ENCODE measurements around the gene TNIP2.
"Not testable (repeated sequence)": the region's sequence is repeated elsewhere in the genome, so short reads cannot be mapped to it uniquely, and the experiment has no call there.

Gene TNIP2

DNA sequence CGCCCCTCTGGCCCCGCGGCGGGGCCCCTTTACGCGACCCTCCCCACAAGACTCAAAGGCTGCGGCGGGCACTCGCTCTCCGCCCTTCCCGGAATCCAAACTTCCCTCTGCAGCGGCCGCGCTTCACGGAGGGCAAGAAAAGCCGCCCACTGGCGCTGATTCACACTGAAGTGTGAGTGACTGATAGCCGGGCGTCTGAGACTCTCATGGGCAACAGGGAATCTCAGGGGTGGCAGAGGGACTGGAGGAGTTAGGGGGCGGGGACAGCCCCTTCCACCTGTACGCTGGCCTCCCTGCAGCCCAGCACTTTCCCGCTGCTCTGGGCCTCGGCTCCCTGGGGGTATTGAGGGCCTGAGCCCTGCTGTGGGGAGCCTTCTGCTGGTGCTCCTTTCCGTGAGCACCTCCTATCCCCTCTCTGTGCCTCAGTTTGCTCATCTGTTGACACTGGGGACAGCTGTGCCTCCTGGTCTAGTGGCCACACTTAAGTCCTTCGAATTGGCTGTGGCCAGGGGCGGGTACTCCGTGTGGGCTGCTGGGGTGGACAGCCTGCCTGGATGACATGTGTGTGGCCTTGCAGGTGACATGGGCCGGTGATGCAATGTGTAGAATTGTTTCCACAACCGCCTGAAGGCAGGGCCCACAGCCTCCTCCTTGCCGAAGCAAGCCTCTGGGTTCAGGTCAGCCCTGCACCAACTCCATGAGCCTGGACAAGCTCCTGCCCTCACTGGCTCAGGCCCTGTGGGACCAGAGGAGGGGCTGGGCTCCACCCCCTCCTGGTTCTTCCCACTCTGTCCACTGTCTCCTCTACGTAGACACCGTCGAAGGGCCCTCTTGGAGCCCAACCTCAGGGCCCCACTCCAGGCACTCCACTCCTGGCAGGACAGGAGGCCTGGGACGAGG is 37.7 kb upstream of the TNIP2 start:
- DNase-seq: no peak

DNA sequence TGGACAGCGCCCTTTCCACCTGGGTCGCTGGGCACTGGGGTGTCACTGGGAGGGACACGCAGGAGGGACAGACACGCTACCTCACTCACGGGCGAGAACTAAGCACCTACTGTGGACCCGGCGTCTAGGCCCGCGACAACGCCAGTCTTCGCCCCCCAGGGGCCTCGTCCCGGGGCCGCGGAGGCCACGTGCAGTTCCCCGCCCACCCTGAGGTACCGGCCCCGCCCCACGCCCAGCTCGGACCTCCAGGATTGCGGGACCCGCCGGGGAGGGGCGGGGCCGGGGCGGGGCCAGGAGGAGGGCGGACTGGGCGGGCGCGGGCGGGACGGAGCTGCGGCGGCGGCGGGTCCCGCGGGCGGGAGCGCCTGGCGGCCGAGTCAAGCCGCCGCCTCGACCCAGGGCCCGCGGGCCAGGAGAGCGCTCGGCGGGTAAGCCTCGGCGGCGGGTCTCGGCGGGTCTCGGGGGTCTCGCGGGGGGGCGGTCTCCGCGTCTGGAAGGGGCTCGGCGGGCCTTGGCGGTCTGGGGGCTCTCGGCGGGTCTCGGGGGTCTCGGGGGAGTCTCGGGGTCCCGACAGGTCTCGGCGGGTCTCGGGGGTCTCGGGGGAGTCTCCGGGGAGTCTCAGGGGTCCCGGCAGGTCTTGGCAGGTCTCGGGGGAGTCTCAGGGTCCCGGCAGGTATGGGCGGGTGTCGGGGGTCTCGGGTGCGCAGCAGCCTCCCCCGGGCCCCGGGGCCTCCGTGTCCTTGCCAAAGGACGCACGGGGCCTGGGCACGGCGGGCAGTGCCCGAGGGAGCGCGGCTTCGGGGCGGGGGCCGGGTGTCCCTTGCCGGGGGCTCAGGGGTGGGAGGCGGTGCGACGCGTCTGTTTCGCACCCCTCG is 36.8 kb upstream of the TNIP2 start, which contains the start of gene SH3BP2:
Gene SH3BP2, plus strand, starts transcription at position 375 of the 875 bp plus-strand sequence. CDS start 27,533 bp downstream, outside the sequence.
- DNase-seq: peak; percentile 51

DNA sequence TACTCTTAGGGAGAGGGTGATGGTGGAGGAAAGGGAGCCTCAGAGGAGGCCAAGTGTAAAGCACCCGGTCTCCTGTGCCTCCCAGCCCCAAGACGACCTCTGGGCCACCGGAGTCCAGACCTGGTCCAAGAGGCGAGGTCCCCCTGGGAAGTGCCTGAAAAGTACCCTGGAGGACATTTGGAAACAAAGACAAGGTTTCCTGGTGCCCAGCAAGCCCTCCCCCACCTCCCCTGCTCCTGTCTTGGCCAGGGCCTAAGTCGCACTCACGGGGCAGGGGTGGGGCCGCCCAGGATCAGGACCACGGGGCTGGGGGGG is 36.2 kb upstream of the TNIP2 start:
- DNase-seq: peak; percentile 3

DNA sequence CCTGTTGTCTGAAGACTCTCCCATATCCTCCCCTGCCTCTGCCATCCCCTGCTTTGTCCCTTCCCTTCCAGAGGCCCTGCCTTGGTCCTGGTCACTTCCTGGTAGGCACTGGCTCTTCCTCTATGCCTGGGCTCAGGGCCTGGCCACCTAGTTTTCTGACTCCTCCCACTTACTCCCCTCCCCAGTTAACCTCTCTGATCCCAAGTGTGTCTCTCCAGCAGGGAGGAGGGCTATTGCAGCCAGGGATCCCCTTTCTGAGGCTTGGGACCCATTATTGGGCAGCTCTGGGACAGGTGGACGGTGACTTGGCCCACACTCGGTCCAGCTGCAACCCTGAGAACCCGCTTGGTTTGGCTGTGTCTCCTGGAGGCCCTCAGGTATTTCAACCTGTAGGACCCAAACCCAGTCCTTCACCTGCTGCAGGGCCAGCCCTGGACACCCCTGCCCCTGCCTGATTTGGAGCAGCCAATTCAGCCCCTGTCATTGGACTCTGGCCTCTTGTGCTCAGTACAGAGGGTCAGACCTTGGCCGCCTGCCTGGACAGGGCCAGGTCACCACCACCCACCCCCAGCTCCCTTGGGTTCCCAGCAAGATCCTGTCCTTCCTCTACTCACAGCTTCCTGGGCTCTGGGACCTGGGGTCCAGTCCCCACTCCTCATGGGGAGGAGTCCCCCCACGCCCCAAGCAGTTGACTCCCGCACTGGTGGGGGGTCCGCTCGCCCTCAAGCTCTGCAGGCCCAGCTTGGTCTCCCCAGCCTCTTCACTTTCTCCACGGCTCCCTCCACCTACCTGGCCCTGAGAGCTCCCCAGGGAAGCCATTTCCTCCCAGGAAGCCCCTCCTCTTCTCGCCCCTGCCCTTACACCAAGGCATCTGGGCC is 35.6 kb upstream of the TNIP2 start:
- no peak for DNase-seq

DNA sequence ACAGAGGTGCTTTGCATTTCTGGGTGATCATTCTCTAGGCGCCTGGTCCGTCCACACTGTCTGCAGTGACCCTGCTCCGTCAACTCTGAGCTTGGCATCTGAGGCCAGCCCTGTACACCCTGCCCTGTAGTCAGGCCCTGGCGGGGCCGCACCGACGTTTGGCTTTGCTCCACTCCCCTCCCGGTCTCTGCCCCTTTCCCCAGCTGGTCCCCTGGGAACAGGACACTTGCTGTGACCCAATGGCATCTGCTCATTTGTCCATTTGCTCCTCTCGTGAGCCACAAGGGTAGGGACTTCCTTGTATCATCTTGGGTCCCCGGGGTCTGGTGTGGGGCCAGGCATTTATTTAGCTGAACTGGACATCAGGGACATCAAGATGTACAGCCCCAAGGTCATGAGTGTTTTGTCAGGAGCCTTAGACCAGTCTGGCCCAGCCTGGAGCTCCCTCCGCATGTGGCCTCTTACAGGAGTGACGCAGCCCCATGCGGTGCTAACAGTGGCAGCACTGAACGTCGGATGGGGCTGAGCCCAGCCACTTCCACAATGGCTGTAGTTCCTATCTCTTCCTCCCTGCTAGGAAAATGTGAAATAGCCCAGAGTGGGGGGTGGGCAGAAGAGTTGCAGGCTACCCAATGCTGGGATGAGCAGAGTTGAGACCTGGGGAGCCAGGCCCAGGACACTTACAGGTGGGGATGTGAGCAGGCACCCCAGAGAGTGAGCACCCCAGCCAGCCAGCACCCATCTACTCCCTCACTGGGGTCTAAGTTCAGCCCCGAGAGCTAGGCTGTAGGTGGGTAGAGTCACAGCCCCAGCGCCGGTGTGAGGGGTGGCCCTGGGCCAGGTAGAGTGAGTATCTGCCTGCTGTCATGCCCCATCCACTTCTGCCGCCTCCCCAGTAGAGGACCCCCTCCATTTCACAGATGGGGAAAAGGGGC is 34.7 kb upstream of the TNIP2 start:
- DNase-seq: no peak

DNA sequence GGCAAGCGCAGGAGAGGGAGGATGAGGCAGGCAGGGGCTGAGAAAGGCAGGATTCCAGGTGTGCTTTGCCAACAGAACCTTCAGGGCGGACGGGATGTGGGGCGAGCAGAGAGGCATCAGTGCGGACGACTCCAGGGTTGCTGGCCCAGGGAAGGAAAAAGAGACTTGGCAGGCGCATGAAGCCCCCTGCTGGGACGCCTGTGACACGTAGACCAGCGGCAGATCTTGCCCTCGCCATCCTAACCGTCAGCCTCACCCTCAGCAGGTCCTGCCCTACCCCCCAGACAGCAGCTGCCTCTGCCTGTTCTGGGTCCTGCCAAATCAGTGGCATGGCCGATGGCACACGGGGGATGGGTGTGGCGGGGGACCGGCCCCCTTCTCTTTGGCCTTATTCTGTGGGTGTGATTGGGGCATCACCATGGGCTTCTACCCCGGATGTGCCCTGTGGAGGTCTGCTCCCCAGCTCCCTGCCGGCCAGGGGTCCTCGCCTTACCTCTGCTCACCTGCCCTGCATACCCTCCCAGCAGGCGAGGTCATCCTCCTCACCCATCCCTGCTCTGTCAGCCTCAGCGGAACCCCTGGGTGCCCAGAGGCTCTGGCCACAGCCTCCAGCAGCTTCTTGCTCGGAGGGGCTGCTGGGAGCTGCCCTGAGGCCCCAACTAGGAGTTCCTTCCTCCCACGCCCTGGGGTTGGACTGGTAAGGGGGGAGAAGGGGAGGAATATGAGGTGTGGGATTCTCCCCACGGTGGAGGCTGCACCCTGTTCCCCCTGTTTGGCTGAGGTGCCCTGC is 33.9 kb upstream of the TNIP2 start:
- no peak for DNase-seq

DNA sequence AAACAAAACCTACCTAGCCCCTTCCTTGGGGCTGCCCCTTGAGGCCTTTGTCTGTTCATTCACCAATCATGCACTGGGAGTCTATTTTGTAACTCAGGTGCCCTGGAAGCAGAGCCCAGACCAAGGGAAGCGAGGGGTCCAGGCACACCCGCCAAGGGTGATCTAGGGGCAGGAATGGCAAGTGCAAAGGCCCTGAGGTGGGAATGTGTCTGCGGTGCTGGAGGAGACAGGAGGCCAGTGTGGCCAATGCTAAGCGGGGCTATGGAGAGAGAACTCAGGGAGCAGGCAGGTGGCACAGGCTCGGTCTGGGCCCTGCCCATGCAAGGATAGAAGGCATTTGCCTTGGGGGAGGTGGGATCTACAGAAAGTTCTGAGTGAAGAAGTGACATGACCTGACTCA is 33.2 kb upstream of the TNIP2 start:
- DNase-seq: no peak

DNA sequence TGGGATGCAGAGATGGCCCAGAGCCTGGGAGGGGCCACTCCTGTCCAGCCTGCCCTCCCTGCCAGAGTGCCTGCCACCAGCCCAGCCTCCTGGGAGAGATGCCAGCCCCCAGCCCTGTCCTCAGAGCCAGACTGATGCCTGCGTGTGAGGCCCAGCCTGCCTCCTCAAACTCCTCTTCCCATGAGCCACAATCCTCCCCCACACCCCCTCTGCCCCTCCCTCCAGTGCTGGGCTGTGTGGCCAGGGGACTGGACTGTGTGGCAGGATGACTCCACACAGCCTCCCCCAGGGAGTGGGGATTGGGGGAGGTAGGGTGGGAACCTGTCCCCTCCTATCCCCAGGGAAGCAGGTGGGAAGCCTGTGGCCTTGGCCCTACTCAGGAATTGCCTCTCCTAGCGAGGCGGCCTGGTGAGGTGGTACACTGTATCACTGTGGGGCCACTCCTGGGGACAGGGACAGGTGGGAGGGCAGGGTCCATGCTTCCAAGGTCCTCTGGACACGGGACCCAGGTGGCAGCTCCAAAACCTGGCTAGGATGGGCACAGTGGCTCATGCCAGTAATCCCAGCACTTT is 32.5 kb upstream of the TNIP2 start:
- no peak for DNase-seq

DNA sequence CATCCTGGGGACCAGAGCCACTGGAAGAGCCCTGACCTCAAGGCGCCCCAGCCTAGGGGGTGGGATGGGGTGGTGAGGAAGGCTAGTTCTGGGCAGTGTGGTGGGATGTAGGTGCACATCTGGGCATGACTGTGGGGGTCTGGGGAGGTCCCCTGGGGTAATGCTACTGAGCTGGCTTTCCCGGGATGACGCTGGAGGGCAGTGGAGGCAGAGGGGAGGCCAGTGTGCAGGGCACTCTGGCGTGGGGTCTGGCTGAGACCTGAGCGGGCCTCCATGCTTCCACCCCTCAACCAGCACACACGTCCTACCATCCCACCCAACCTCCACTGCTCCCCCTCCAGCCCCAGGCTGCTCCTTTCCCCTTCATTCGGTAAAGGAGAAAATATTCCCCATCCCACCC is 32.0 kb upstream of the TNIP2 start:
- DNase-seq: no peak

DNA sequence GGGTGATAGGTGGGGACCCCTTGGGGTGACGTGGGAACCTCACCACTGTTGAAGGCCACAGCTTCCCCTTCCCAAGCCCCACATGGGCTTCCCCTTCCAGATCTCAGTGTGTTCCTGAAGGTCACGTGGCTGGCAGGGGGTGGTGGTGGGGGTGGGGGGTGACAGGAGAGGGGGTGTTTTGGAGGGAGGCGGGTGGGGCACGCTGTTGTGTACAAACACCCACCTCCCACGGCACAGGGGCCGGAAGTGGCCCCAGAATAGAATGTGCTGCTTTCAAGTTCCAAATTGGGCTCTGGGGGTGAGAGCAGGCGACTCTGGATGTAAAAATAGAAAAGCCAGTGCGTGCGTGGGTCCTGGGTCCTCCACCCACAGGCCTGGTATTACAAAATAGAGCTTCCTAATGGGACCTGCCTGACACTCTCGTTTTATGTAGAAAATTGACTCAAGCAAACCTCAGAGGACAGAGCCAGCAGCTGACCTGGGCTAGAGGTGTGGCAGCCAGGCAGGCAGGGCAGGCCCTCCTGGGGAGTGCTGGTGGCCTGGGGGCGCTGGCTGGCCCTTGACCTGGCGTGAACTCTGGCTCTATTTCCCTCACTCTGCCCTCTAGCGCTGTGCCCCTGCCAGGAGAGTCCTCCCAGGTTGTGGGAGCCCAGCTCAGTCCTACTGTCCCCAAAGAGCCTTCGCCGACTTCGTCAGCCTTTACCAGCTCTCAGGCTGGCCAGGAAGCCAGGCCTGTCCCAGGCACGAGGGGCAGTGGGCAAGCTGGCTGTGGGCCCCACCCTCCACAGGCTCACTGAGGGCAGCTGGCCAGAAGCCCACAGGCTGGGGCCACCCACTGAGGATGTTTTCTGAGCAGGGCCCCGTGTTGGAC is 31.3 kb upstream of the TNIP2 start:
- DNase-seq: peak; percentile 53

DNA sequence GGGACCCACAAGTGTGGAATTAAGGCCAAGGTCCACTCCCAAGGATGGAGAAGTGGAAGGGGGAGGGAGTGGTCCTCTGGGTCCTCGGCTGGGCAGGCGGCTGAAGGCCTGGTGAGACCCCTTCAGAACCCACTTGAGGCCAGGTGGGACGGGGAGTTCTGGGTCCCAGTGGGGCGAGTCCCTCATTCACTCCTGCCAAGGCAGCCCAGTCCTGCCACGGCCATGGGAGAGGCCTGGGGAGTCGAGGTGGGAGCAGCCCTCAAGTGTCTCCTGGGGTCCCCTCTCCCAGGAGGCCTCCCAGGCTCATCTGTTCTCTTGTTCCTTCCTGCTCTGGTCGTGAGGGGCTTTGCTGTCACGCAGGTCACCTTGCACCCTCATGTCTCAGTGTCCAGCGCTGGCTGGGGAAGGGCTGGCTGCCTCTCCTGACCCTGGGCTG is 30.7 kb upstream of the TNIP2 start:
- no peak for DNase-seq

DNA sequence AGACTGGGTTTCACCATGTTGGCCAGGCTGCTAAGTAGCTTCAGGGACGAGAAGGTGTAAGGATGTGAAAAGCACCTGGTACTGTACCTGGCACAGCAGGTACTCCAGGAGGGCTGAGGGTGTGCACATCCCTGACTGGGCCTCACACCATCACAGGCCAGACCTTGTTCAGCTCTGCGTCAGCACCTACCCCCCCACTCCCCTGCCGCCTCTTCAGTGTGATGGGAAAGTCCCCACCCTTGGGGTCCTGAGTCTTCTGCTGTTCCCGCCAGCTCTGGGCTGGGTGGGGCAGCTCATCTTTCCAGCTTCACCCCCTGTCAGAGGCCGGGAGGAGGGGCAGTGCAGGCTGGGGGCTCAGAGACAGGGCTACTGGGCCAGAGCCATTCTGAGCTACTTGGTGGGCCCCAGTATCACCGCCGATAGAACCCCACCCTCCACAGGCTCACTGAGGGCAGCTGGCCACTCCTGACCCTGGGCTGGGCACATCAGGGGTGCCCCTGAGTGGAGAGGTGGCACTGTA is 30.1 kb upstream of the TNIP2 start:
- peak; percentile 38 for DNase-seq

DNA sequence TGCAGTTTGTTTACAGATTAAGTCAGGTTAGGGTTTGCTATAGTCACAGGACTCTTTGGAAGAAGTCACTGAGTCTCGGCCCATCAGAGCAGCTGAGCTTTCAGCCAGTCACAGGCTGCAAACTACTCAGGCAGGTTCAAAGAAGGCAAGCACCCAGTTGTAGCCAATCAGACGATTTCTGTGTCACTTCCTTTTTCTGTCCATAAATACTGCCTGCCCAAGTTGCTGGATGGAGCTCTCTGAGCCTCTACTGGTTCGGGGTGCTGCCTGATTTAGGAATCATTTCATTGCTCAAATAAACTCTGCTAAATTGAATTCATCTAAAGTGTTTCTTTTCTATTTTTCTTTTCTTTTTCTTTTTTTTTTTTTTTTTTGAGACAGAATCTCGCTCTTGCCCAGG is 29.5 kb upstream of the TNIP2 start:
- DNase-seq: no peak

DNA sequence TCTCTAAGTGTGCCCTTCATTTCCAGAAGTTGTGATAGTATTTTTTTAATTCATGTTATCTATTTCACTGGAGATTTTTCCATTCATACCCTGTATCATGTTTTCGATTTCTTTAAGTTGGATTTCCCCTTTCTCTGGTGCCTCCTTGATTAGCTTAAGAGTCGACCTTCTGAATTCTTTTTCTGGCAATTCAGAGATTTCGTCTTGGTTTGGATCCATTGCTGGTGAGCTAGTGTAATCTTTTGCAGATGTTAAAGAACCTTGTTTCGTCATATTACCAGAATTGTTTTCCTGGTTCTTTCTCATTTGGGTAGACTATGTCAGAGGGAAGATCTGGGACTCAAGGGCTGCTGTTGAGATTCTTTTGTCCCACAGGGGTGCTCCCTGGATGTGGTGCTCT is 27.7 kb upstream of the TNIP2 start:
- DNase-seq: no peak

DNA sequence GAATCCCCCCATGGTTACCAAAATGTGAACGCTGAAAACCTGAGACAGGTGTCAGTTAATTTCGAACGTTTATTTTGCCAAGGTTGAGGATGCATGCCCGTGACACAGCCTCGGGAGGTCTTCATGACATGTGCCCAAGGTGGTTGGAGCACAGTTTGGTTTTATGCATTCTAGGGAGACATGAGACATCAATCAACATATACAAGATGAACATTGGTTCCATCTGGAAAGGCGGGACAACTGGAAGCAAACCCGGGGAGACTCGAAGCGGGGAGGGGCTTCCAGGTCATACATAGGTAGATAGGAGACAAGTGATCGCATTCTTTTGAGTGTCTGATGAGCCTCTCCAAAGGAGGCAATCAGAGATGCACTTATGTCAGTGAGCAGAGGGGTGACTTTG is 25.8 kb upstream of the TNIP2 start:
- DNase-seq: no peak

DNA sequence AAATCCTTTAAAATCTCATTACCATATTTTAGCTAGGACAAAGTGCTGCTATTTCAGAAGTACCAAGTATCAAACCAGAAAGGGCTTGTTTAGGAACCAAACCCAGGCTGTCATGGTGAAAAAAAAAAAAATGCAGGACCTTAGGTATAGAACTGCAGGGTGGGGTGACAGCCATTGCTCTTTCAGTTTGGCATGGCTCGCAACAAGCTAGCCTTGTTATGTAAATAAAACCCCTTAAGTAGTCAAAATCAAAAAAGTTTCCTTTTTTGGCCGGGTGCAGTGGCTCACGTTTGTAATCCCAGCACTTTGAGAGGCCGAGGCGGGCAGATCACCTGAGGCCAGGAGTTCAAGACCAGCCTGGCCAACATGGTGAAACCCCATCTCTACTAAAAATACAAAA is 24.5 kb upstream of the TNIP2 start:
- not testable (repeated sequence) for DNase-seq

DNA sequence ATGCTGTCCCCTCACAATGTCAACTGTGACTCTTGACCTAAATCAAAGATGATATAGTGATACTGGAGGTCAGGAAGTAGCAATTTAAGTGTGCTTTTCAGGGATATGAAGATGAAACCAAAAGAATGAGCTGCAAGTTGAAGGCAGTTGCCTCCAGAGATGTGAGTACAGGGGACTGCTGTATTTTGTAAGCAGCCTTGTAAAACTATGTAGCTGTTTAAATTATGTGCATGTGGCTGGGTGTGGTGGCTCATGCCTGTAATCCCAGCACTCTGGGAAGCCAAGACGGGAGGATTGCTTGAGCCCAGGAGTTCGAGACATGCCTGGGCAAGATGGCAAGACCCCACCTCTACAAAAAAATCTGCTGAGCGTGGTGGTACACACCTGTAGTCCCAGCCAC is 15.1 kb upstream of the TNIP2 start:
- DNase-seq: no peak

DNA sequence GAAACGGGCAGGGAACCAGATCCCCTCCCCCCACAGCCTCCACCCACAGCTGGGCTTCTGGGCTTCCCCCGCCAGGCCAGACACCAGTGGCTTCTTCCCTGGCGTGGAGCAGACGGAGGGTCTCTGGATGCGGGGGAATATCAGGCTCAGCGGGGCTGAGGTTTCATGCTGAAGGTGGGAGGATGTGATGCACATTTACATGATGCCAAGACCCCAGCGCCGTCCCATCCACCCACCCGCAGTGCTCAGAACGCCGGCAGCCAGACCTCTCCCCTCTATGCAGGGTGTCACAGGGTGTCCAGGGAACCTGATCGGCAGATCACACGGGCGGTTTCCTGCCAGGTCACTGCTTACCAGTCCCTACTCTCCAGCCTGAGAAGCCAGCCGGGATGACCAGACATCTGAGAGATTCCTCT is 12.8 kb upstream of the TNIP2 start:
- DNase-seq: no peak

DNA sequence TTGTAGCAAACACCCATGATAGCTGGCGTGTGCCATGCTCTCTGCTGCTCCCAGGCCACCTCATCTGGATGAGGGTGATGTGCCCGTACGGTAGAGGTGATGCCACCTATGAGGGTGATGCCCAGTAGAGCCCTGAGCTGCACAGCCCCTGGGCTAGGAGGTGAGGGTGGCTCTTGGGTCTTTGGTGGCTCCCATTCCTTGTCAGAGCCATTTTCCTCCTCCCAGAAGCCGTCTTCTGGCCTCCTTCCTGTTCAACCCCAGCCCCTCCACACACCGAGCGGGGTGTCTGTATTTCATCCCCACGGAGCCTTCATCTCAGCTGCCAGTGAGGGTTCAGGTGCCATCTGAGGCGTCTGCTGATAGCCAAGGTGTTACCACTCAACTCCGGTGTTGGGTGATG is 12.0 kb upstream of the TNIP2 start:
- DNase-seq: no peak

Data from activated gamma-delta T cell treated with Interleukin-2 at 50 U/mL for 16 hours (primary cell).